Endothelial cell of umbilical vein (primary cell): ENCODE data around the gene CP. TPM values are rescaled to one million over a fixed set of nuclear protein-coding genes. Genes with fewer than 3 reads are reported as not detected.

Experiments
- BruUV-seq: library from RNA; stranded (reverse); fragments of 400-500 nt; replicated peaks from 2 replicates; lab custom pipeline; 2021; lab: Mats Ljungman, UMichigan
- CTCF ChIA-PET: fragments of 300-600, 350-600 bp; sonication (Branson Sonifier 250); formaldehyde crosslinking; loops from one replicate; lab custom pipeline; 2021; ENCODE audit warnings: antibody characterized with exemption, inconsistent platforms; lab: Charles Lee
- POLR2A ChIA-PET: fragments of 300-600, 350-600 bp; sonication (Branson Sonifier 250); formaldehyde crosslinking; loops from one replicate; lab custom pipeline; 2021; ENCODE audit warnings: antibody characterized with exemption, inconsistent platforms; lab: Charles Lee
- DNase-seq: peaks from one replicate; pipeline ENCODE4 v3.0.0-alpha.2; 2011; ENCODE audit warnings: low read depth, low spot score
- FAIRE-seq: peaks from 2 replicates; lab custom pipeline; 2011; peaks lifted over from hg19 to GRCh38; lab: Jason Lieb, UNC
- H2AFZ ChIP-seq: 2 replicates; pipeline ENCODE4 v1.6.0; 2012; ENCODE audit warnings: low read depth, low read length, control low read depth, inconsistent platforms
- H3K27ac ChIP-seq: 2 replicates; pipeline ENCODE4 v1.5.1; 2011; ENCODE audit warnings: low read depth, mild to moderate bottlenecking, control low read depth, low read length, moderate library complexity; ENCODE audit not compliant: insufficient read depth
- H3K27me3 ChIP-seq, 2 experiments: 2 replicates each; pipeline versions ENCODE4 v1.6.0 to v1.6.1; 2011; ENCODE audit warnings: low read length in 2 of 2, mixed read lengths in 1 of 2; ENCODE audit not compliant: control insufficient read depth in 2 of 2, insufficient read depth in 2 of 2
- H3K36me3 ChIP-seq, 2 experiments: 2 replicates in 1 of 2; 3 replicates in 1 of 2; pipeline ENCODE4 v1.5.1; 2011; ENCODE audit warnings: low read length in 2 of 2, mild to moderate bottlenecking in 1 of 2, moderate library complexity in 1 of 2; ENCODE audit not compliant: control insufficient read depth in 2 of 2, insufficient read depth in 2 of 2; ENCODE audit errors: extremely low read depth in 1 of 2
- H3K4me1 ChIP-seq: 3 replicates; pipeline ENCODE4 v1.5.1; 2011; ENCODE audit warnings: mild to moderate bottlenecking, low read length; ENCODE audit not compliant: control insufficient read depth, insufficient read depth; ENCODE audit errors: extremely low read depth
- H3K4me2 ChIP-seq: 2 replicates; pipeline ENCODE4 v1.6.1; 2011; ENCODE audit warnings: low read length, control low read depth, mixed read lengths; ENCODE audit not compliant: insufficient read depth
- H3K4me3 ChIP-seq, 3 experiments: fragments of 200-600 bp in 1 of 3; sonication (generic), shearing (Covaris generic) in 1 of 3; replicated peaks in 1 of 3; 2 replicates each; pipeline ENCODE4 v1.5.1; 2011 to 2016; ENCODE audit warnings: control low read depth in 3 of 3, low read length in 3 of 3, mild to moderate bottlenecking in 2 of 3, inconsistent platforms in 1 of 3, low read depth in 1 of 3, moderate library complexity in 1 of 3; ENCODE audit not compliant: insufficient read depth in 1 of 3
- H3K79me2 ChIP-seq: 2 replicates; pipeline ENCODE4 v1.6.0; 2012; ENCODE audit warnings: low read length, inconsistent platforms; ENCODE audit not compliant: control insufficient read depth, insufficient read depth
- H3K9ac ChIP-seq: replicated peaks from 2 replicates; pipeline ENCODE3; 2011; ENCODE audit warnings: low read length, control low read depth; ENCODE audit not compliant: insufficient read depth; ENCODE audit errors: extremely low read depth
- H3K9me1 ChIP-seq: replicated peaks from 3 replicates; pipeline ENCODE4 v1.6.0; 2011; ENCODE audit warnings: mild to moderate bottlenecking, low read length; ENCODE audit not compliant: control insufficient read depth, insufficient read depth; ENCODE audit errors: extremely low read depth
- H3K9me3 ChIP-seq: replicated peaks from 2 replicates; pipeline ENCODE4 v1.5.1; 2012; ENCODE audit warnings: low read length, inconsistent platforms; ENCODE audit not compliant: control insufficient read depth, insufficient read depth
- H4K20me1 ChIP-seq: replicated peaks from 2 replicates; pipeline ENCODE3; 2011; ENCODE audit warnings: mild to moderate bottlenecking, low read length; ENCODE audit not compliant: control insufficient read depth, insufficient read depth; ENCODE audit errors: extremely low read depth
- EZH2 ChIP-seq: IDR thresholded peaks from 2 replicates; pipeline ENCODE4 v1.6.1; 2012; ENCODE audit warnings: borderline replicate concordance, low read depth, mild to moderate bottlenecking, moderate library complexity, low read length, inconsistent platforms; ENCODE audit not compliant: severe bottlenecking
- FOS ChIP-seq: IDR thresholded peaks from 2 replicates; pipeline ENCODE4 v1.6.1; 2011; ENCODE audit warnings: mild to moderate bottlenecking, low read length, moderate library complexity, borderline replicate concordance; ENCODE audit not compliant: insufficient read depth
- GATA2 ChIP-seq: IDR thresholded peaks from 2 replicates; pipeline ENCODE4 v1.7.0; 2011; ENCODE audit warnings: low read depth, mild to moderate bottlenecking, moderate library complexity, mixed read lengths, low read length; ENCODE audit not compliant: insufficient read length, insufficient read depth
- JUN ChIP-seq: IDR thresholded peaks from 2 replicates; pipeline ENCODE4 v1.6.1; 2011; ENCODE audit warnings: borderline replicate concordance, low read depth; ENCODE audit not compliant: insufficient read length, insufficient read depth
- MYC ChIP-seq: IDR thresholded peaks from one replicate; pipeline ENCODE4 v1.6.1; 2011; ENCODE audit warnings: mild to moderate bottlenecking, low read depth, low read length
- POLR2A ChIP-seq: IDR thresholded peaks from 2 replicates; pipeline ENCODE4 v1.6.1; 2012; ENCODE audit warnings: low read depth, mild to moderate bottlenecking, control low read depth, low read length
- POLR2AphosphoS5 ChIP-seq: IDR thresholded peaks from 2 replicates; pipeline ENCODE4 v1.6.1; 2012; ENCODE audit warnings: low read depth, mild to moderate bottlenecking, control low read depth, low read length, moderate library complexity; ENCODE audit not compliant: insufficient read depth
- dilution Hi-C: fragments of 300-500 bp; cut with MboI; formaldehyde crosslinking; loops from one replicate; pipeline ENCODE4 v1.15.0; 2019; ENCODE audit warnings: low sequenced_read_pairs; ENCODE audit not compliant: extremely low pct_ligation_motif_present
- intact Hi-C: fragments of 100-400 bp; cut with micrococcal nuclease; formaldehyde crosslinking; loops from one replicate; pipeline ENCODE4 v1.10.0; 2022
- polyA plus RNA-seq, 4 experiments: library from polyadenylated mRNA; depleted of rRNA in 3 of 4; stranded (reverse) in 3 of 4; unstranded in 1 of 4; fragments of >200 nt; gene quantifications; 2 replicates each; pipeline versions ENCODE4 v1.2.1 to v1.2.3, GENCODE V29; 2011 to 2012; ENCODE audit warnings: missing spikeins in 1 of 4
- total RNA-seq: library from RNA; stranded (reverse); gene quantifications from 2 replicates; pipeline ENCODE4 v1.2.3, GENCODE V29; 2021
- TF ChIP-seq, protein P1 (sequence below), 2 donors: IDR thresholded peaks; 1 replicate in 1 of 2; 2 replicates in 1 of 2; pipeline ENCODE4 v1.5.1; 2011; ENCODE audit warnings: low read length in 2 of 2, mild to moderate bottlenecking in 2 of 2, moderate library complexity in 2 of 2, control low read depth in 1 of 2, inconsistent platforms in 1 of 2, low read depth in 1 of 2; ENCODE audit not compliant: insufficient read depth in 1 of 2; ENCODE audit errors: extremely low read depth in 1 of 2
- TF ChIP-seq, protein P2 (sequence below): IDR thresholded peaks from 2 replicates; pipeline ENCODE4 v1.6.1; 2011; ENCODE audit not compliant: insufficient read depth, insufficient read length

Gene CP
- total and polyA plus RNA-seq, 2 donors (not counting 3 experiments of a cell fraction or from before 2014, with no cell fraction given): not detected

DNA sequence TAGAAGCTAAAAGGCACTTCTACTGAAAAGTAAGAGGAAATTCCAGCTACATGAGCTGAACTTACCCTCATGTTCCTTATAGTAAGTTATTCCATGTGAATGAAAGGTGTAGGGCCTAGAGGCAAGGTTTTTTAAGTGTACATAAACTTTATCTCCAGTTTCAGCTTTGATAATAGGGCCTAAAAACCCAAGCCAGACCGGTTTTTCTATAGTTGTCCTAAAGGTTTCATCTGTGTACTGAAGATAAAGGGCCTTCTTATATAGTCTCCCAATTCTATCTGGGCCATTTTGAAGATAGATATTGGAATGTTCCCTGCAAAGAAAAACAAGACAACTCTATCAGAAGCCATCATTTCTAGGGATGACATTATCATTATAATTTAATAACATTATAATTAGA, 9.2 kb downstream of the CP start:
- intact Hi-C loops: no loop called here
- no peak for FAIRE-seq
- POLR2A ChIA-PET: no interaction called here

More for the DNA sequence above, 9.2 kb downstream of the CP start:
- Histone ChIP-seq H3K4me3 (no peak overlapping the region), H3K9me1 (no peaks in the 10 kb centered on the region), H3K27ac (no peak overlapping the region), H3K27me3 (no peaks in the 10 kb centered on the region), H2AFZ (no peak overlapping the region), H3K36me3 (no peaks in the 10 kb centered on the region), H3K4me1 (peaks cover 15% of the 10 kb centered on the region), H3K9ac (no peak overlapping the region), H3K9me3 (no peaks in the 10 kb centered on the region), H4K20me1 (no peaks in the 10 kb centered on the region), H3K79me2 (no peaks in the 10 kb centered on the region), H3K4me2 (no peak overlapping the region)
- dilution Hi-C loops: no loop called here
- no peak for TF ChIP-seq JUN
- TF ChIP-seq, protein P1, sequence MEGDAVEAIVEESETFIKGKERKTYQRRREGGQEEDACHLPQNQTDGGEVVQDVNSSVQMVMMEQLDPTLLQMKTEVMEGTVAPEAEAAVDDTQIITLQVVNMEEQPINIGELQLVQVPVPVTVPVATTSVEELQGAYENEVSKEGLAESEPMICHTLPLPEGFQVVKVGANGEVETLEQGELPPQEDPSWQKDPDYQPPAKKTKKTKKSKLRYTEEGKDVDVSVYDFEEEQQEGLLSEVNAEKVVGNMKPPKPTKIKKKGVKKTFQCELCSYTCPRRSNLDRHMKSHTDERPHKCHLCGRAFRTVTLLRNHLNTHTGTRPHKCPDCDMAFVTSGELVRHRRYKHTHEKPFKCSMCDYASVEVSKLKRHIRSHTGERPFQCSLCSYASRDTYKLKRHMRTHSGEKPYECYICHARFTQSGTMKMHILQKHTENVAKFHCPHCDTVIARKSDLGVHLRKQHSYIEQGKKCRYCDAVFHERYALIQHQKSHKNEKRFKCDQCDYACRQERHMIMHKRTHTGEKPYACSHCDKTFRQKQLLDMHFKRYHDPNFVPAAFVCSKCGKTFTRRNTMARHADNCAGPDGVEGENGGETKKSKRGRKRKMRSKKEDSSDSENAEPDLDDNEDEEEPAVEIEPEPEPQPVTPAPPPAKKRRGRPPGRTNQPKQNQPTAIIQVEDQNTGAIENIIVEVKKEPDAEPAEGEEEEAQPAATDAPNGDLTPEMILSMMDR (IDR thresholded peaks at IDR 0.05; ENCODE audit: extremely low read depth in 1 of 2, insufficient read depth in 1 of 2, low read depth in 1 of 2, low read length in 2 of 2): no peak
- TF ChIP-seq, protein P2, sequence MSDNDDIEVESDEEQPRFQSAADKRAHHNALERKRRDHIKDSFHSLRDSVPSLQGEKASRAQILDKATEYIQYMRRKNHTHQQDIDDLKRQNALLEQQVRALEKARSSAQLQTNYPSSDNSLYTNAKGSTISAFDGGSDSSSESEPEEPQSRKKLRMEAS: no peak
- no peak for TF ChIP-seq POLR2A
- no peak for TF ChIP-seq MYC
- no peak for TF ChIP-seq POLR2AphosphoS5
- no peak for TF ChIP-seq EZH2
- no peak for TF ChIP-seq FOS
- TF ChIP-seq GATA2: no peak
- CTCF ChIA-PET: interaction anchor here (1.6 kb wide), 1 partner anchor 8 kb away, joined by 4 read pairs; no protein-coding TSS in a partner anchor
- BruUV-seq: no TSS peak
- DNase-seq: no peak
